ENCODE data around the gene SLC7A7. TPM values are rescaled to one million over a fixed set of nuclear protein-coding genes. Genes with fewer than 3 reads are reported as not detected.

Gene SLC7A7
- total and polyA plus RNA-seq, 5 donors from 2014 or later = 0.21 to 0.61 (median 0.50) TPM; not detected in 1

DNA sequence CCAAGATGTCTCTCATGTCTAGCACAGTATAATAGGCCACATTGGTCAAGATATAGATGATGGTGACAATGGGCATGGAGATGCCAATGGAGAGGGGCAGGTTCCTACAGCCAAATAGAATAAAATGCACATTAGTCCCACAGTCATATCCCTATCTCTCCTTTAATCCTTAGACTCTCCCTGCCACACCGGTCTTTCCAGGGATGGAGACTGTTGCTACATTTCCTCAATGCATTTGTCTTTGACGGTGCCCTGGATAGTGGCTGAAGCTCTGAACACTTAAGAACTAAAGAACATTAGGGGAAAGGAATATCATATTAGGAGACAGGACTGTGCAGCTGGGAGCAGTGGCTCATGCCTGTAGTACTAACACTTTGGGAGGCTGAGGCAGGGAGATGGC is 39.0 kb downstream of the SLC7A7 start:
- Histone ChIP-seq H3K36me3 (ENCODE audit: control insufficient read depth, insufficient read depth, low read length) (peaks cover 28% of the 10 kb centered on the region), H3K4me3 (ENCODE audit: low read depth, low read length) (no peak overlapping the region), H3K4me1 (ENCODE audit: control insufficient read depth, insufficient read depth, low read length, poor library complexity, severe bottlenecking) (no peaks in the 10 kb centered on the region), H3K9me3 (ENCODE audit: control insufficient read depth in 2 of 2, low read length in 2 of 2) (no peaks in the 10 kb centered on the region), H3K27ac (ENCODE audit: insufficient read depth, low read length, poor library complexity, severe bottlenecking) (no peak overlapping the region), H3K27me3 (ENCODE audit: control insufficient read depth, insufficient read depth, low read length) (no peaks in the 10 kb centered on the region)
- Mint-ChIP-seq H3K4me3 (no peak overlapping the region), H3K9me3 (no peaks in the 10 kb centered on the region), H3K36me3 (peaks cover 25% of the 10 kb centered on the region), H3K27me3 (no peaks in the 10 kb centered on the region), H3K27ac (no peak overlapping the region), H3K4me1 (no peaks in the 10 kb centered on the region)
- DNase-seq = no peak
- no peak for ATAC-seq (ENCODE audit: low read depth in 2 of 2)

DNA sequence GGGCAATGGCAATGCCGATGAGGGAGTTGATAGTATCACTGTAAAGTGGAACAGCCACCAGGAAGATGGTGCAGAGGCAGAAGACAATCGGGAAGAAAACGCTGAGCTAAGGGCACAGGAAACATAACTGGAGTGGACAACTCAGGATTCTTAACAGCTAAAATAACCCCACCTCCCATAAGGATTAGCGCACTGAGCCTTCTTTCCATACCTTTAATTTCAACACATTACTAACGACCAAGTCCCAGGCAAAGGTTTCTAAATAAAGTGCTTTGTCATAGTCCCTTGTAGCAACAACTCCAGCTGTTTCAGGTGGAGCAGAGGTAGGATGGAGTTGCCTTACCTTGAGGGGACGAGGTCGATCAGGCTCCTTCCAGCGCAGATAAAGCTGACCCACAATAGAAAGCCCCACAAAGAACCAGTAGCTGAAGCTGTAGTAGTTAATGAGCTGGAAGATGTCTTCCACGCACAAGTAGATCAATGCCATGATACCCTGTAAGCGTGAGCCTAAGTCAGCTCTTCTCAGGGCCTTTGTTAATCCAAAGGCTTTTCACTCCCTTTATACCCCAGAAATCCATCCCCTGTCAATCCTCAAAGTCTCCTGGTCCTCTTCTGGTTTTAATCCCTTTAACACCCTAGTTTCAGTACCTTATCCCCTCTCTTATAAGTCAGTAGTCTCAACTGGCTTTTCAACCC is 41.1 kb downstream of the SLC7A7 start:
- peak overlapping the region in 2 of 3 donors; percentile 67 to 77 for H3K27ac Mint-ChIP-seq
- H3K27me3 ChIP-seq (ENCODE audit: control insufficient read depth, insufficient read depth, low read length) = no peaks in the 10 kb centered on the region
- no peaks in the 10 kb centered on the region for H3K4me1 ChIP-seq (ENCODE audit: control insufficient read depth, insufficient read depth, low read length, poor library complexity, severe bottlenecking)
- no peaks in the 10 kb centered on the region for H3K27me3 Mint-ChIP-seq
- H3K9me3 ChIP-seq (ENCODE audit: control insufficient read depth in 2 of 2, low read length in 2 of 2) = no peaks in the 10 kb centered on the region
- no peak overlapping the region for H3K4me3 ChIP-seq (ENCODE audit: low read depth, low read length)
- no peak overlapping the region for H3K27ac ChIP-seq (ENCODE audit: insufficient read depth, low read length, poor library complexity, severe bottlenecking)
- peak overlapping the region in 1 of 4 donors; percentile 34 for H3K4me3 Mint-ChIP-seq
- peaks cover 46% of the 10 kb centered on the region for H3K36me3 Mint-ChIP-seq
- ATAC-seq (ENCODE audit: low read depth in 2 of 2) (no peak), DNase-seq (no peak)
- H3K9me3 Mint-ChIP-seq = no peaks in the 10 kb centered on the region
- H3K36me3 ChIP-seq (ENCODE audit: control insufficient read depth, insufficient read depth, low read length) = peaks cover 48% of the 10 kb centered on the region
- peaks cover 2 to 8% (median 5%) of the 10 kb centered on the region in 4 donors for H3K4me1 Mint-ChIP-seq

DNA sequence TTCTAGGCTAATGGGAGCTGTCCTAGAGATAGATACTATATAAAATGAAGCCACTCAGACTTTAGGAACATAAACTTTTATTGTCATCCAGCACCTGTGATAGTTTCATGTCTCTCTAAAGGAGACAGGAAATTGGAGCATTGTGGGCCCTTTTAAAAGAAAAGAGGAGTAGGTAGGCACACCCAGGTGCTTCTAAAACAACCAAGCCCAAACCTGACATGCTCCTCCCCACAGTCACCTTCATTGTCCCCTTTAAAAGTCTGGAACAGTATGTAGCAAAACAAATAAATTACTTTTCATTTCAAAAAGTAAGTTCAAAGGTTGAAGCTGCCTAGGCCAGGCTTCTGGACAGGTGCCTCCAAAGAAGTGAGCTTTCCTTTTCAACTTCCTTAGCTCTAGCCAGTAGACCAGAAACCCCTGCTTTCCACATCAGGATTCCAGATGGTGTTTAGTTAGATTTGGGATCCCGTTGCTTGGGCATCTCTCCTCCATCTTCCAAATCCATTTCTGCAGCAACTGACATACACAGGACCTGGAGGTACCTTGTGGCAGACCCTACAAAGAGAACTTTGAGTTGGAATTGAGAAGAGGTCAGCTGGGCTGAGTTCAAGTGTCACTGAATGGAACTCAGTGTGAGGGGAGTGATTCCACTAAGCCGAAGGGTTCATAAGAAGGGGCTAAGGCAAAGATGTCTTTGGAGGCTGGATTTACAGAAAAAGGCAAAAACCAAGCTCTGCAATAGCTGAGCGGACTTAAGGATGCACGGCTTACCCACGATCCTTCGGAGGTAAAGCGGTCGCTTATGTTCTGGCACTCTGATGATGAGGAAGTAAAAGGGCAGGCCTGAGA is 41.8 kb downstream of the SLC7A7 start:
- Mint-ChIP-seq H3K36me3 (peaks cover 48% of the 10 kb centered on the region), H3K4me1 (peaks cover 6 to 13% (median 10%) of the 10 kb centered on the region in 4 donors), H3K9me3 (no peaks in the 10 kb centered on the region), H3K4me3 (no peak overlapping the region), H3K27me3 (no peaks in the 10 kb centered on the region), H3K27ac (peak overlapping the region in 2 of 3 donors; percentile 67 to 77)
- H3K27ac ChIP-seq (ENCODE audit: insufficient read depth, low read length, poor library complexity, severe bottlenecking) = no peak overlapping the region
- ATAC-seq (ENCODE audit: low read depth in 2 of 2) (no peak), DNase-seq (no peak)
- peaks cover 2% of the 10 kb centered on the region for H3K4me1 ChIP-seq (ENCODE audit: control insufficient read depth, insufficient read depth, low read length, poor library complexity, severe bottlenecking)
- no peaks in the 10 kb centered on the region for H3K9me3 ChIP-seq (ENCODE audit: control insufficient read depth in 2 of 2, low read length in 2 of 2)
- no peak overlapping the region for H3K4me3 ChIP-seq (ENCODE audit: low read depth, low read length)
- peaks cover 52% of the 10 kb centered on the region for H3K36me3 ChIP-seq (ENCODE audit: control insufficient read depth, insufficient read depth, low read length)
- H3K27me3 ChIP-seq (ENCODE audit: control insufficient read depth, insufficient read depth, low read length) = no peaks in the 10 kb centered on the region

DNA sequence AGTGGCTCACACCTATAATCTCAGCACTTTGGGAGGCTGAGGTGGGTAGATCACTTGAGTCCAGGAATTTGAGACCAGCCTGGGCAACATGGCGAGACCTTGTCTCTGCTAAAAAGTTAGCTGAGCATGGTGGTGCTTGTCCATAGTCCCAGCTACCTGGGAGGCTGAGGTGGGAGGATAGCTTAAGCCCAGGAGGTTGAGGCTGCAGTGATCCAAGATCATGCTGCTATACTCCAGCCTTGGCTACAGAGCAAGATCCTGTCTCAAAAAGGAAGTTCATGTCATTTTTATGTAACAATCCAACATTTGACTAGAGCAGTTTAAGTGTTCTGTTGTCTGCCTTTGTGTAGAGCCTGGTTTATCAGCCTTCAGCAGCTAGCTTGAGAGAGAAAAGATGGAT is 42.5 kb downstream of the SLC7A7 start:
- Histone ChIP-seq H3K27me3 (ENCODE audit: control insufficient read depth, insufficient read depth, low read length) (no peaks in the 10 kb centered on the region), H3K36me3 (ENCODE audit: control insufficient read depth, insufficient read depth, low read length) (peaks cover 53% of the 10 kb centered on the region), H3K4me3 (ENCODE audit: low read depth, low read length) (no peak overlapping the region), H3K4me1 (ENCODE audit: control insufficient read depth, insufficient read depth, low read length, poor library complexity, severe bottlenecking) (peaks cover 9% of the 10 kb centered on the region), H3K9me3 (ENCODE audit: control insufficient read depth in 2 of 2, low read length in 2 of 2) (no peaks in the 10 kb centered on the region), H3K27ac (ENCODE audit: insufficient read depth, low read length, poor library complexity, severe bottlenecking) (no peak overlapping the region)
- H3K27me3 Mint-ChIP-seq = no peaks in the 10 kb centered on the region
- H3K9me3 Mint-ChIP-seq = no peaks in the 10 kb centered on the region
- DNase-seq = no peak
- no peak overlapping the region for H3K4me3 Mint-ChIP-seq
- H3K27ac Mint-ChIP-seq = no peak overlapping the region
- ATAC-seq (ENCODE audit: low read depth in 2 of 2) = no peak
- peaks cover 51% of the 10 kb centered on the region for H3K36me3 Mint-ChIP-seq
- peaks cover 6 to 20% (median 17%) of the 10 kb centered on the region in 4 donors for H3K4me1 Mint-ChIP-seq

- Histone ChIP-seq H3K27me3 (ENCODE audit: control insufficient read depth, insufficient read depth, low read length) (no peaks in the 10 kb centered on the region), H3K27ac (ENCODE audit: insufficient read depth, low read length, poor library complexity, severe bottlenecking) (no peak overlapping the region), H3K4me1 (ENCODE audit: control insufficient read depth, insufficient read depth, low read length, poor library complexity, severe bottlenecking) (peaks cover 23% of the 10 kb centered on the region), H3K36me3 (ENCODE audit: control insufficient read depth, insufficient read depth, low read length) (peaks cover 53% of the 10 kb centered on the region), H3K9me3 (ENCODE audit: control insufficient read depth in 2 of 2, low read length in 2 of 2) (no peaks in the 10 kb centered on the region), H3K4me3 (ENCODE audit: low read depth, low read length) (no peak overlapping the region)
- ATAC-seq (ENCODE audit: low read depth in 2 of 2) (no peak), DNase-seq (no peak)
- Mint-ChIP-seq H3K4me3 (peak overlapping the region in 1 of 4 donors; percentile 30), H3K9me3 (peaks cover 0 to 3% (median 0%) of the 10 kb centered on the region in 7 donors), H3K4me1 (peaks cover 16 to 32% (median 29%) of the 10 kb centered on the region in 4 donors), H3K36me3 (peaks cover 54% of the 10 kb centered on the region), H3K27me3 (no peaks in the 10 kb centered on the region), H3K27ac (peak overlapping the region in 1 of 3 donors; percentile 29)
Observed at GRCh38 chr14:22770481-22771187, 44.6 kb downstream of the SLC7A7 start.

- Mint-ChIP-seq H3K27ac (peak overlapping the region in 1 of 3 donors; percentile 74), H3K36me3 (peaks cover 45% of the 10 kb centered on the region), H3K9me3 (peaks cover 0 to 3% (median 0%) of the 10 kb centered on the region in 7 donors), H3K4me3 (peak overlapping the region in 3 of 4 donors; percentile 40 to 93 (median 52)), H3K27me3 (no peaks in the 10 kb centered on the region), H3K4me1 (peaks cover 16 to 38% (median 29%) of the 10 kb centered on the region in 4 donors)
- DNase-seq = no peak
- Histone ChIP-seq H3K4me3 (ENCODE audit: low read depth, low read length) (no peak overlapping the region), H3K9me3 (ENCODE audit: control insufficient read depth in 2 of 2, low read length in 2 of 2) (no peaks in the 10 kb centered on the region), H3K36me3 (ENCODE audit: control insufficient read depth, insufficient read depth, low read length) (peaks cover 52% of the 10 kb centered on the region), H3K4me1 (ENCODE audit: control insufficient read depth, insufficient read depth, low read length, poor library complexity, severe bottlenecking) (peaks cover 23% of the 10 kb centered on the region), H3K27me3 (ENCODE audit: control insufficient read depth, insufficient read depth, low read length) (no peaks in the 10 kb centered on the region), H3K27ac (ENCODE audit: insufficient read depth, low read length, poor library complexity, severe bottlenecking) (no peak overlapping the region)
- ATAC-seq (ENCODE audit: low read depth in 2 of 2) = no peak
Observed at GRCh38 chr14:22769369-22769768, 45.9 kb downstream of the SLC7A7 start.

DNA sequence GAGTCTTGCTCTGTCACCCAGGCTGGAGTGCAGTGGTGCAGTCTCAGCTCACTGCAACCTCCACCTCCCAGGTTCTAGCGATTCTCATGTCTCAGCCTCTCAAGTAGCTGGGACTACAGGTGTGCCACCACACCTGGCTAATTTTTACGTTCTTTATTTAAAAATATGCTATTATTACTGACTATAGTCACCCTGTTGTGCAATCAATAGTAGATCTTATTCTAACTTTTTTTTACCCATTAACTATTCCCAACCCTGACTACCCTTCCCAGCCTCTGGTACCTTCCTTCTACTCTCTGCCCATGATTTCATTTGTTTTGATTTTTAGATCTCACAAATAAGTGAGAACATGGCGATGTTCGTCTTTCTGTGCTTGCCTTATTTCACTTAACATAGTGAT is 46.3 kb downstream of the SLC7A7 start:
- H3K36me3 Mint-ChIP-seq = peaks cover 41% of the 10 kb centered on the region
- ATAC-seq (ENCODE audit: low read depth in 2 of 2) (no peak), DNase-seq (no peak)
- Histone ChIP-seq H3K27ac (ENCODE audit: insufficient read depth, low read length, poor library complexity, severe bottlenecking) (no peak overlapping the region), H3K9me3 (ENCODE audit: control insufficient read depth in 2 of 2, low read length in 2 of 2) (no peaks in the 10 kb centered on the region), H3K27me3 (ENCODE audit: control insufficient read depth, insufficient read depth, low read length) (no peaks in the 10 kb centered on the region), H3K36me3 (ENCODE audit: control insufficient read depth, insufficient read depth, low read length) (peaks cover 48% of the 10 kb centered on the region), H3K4me1 (ENCODE audit: control insufficient read depth, insufficient read depth, low read length, poor library complexity, severe bottlenecking) (peaks cover 23% of the 10 kb centered on the region), H3K4me3 (ENCODE audit: low read depth, low read length) (no peak overlapping the region)
- H3K27me3 Mint-ChIP-seq = no peaks in the 10 kb centered on the region
- no peak overlapping the region for H3K27ac Mint-ChIP-seq
- peaks cover 0 to 3% (median 0%) of the 10 kb centered on the region in 7 donors for H3K9me3 Mint-ChIP-seq
- H3K4me1 Mint-ChIP-seq = peaks cover 16 to 38% (median 29%) of the 10 kb centered on the region in 4 donors
- H3K4me3 Mint-ChIP-seq = peak overlapping the region; percentile 40 to 93 (median 54)
